Neural progenitor cell (in vitro differentiated cells): ENCODE measurements around the gene ZNF276.

Experiments
- EZH2 ChIP-seq: fragments of 200-600 bp; sonication (generic); IDR thresholded peaks from 2 replicates; pipeline ENCODE4 v1.6.1; 2017; ENCODE audit warnings: antibody characterized with exemption, mild to moderate bottlenecking, moderate library complexity
- TF ChIP-seq, protein P1 (sequence below): fragments of 200-600 bp; sonication (generic); IDR thresholded peaks from 2 replicates; pipeline ENCODE4 v1.5.1; 2017; ENCODE audit warnings: antibody characterized with exemption, mild to moderate bottlenecking

DNA sequence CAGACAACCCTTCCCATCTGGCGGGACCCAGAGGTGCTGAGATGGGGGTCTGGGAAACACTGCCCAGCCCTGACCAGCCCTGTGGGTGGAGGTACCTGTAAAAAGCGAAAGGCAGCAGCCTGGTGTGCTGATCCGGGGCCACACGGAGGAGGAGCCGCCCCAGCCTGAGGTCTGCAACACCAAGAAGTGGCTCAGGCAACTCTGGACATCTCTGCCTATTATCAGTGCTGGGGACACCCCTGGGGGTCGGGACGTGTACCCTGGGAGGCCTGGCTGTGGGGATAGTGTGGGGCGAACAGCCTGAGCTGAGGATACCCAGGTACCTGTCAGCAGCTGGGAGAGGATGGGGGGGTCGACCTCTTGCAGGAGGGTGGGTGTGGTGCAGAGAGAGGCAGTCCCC is 18.0 kb downstream of the ZNF276 start:
- TF ChIP-seq, protein P1, sequence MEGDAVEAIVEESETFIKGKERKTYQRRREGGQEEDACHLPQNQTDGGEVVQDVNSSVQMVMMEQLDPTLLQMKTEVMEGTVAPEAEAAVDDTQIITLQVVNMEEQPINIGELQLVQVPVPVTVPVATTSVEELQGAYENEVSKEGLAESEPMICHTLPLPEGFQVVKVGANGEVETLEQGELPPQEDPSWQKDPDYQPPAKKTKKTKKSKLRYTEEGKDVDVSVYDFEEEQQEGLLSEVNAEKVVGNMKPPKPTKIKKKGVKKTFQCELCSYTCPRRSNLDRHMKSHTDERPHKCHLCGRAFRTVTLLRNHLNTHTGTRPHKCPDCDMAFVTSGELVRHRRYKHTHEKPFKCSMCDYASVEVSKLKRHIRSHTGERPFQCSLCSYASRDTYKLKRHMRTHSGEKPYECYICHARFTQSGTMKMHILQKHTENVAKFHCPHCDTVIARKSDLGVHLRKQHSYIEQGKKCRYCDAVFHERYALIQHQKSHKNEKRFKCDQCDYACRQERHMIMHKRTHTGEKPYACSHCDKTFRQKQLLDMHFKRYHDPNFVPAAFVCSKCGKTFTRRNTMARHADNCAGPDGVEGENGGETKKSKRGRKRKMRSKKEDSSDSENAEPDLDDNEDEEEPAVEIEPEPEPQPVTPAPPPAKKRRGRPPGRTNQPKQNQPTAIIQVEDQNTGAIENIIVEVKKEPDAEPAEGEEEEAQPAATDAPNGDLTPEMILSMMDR, result no peak
- TF ChIP-seq EZH2, result no peak
